ENCODE results near the gene ANKRD63.

- TF ChIP-seq CTCF (IDR thresholded peaks at IDR 0.05; ENCODE audit: low read depth, low read length) (peak; percentile 93), POLR2A (IDR thresholded peaks at IDR 0.05; ENCODE audit: extremely low read depth, insufficient read length) (no peak)
These were observed 38.1 kb upstream of the ANKRD63 start for GRCh38 chr15:40320931-40321371.

Data from NB4 (cell line).